Liver (tissue), 9 donors: Measurements from ENCODE around the gene TBC1D16. TPM values are rescaled to one million over a fixed set of nuclear protein-coding genes. Genes with fewer than 3 reads are reported as not detected.

ENCODE experiments used
- DNase-seq: peaks from one replicate; pipeline ENCODE4 v3.0.0-alpha.2; 2017; ENCODE audit warnings: low spot score
- H3K27ac ChIP-seq, 2 donors: one replicate each; pipeline ENCODE4 v1.7.0; 2013; ENCODE audit warnings: inconsistent platforms in 2 of 2, low read length in 2 of 2, control low read depth in 1 of 2, low read depth in 1 of 2, mild to moderate bottlenecking in 1 of 2
- H3K27me3 ChIP-seq, 4 donors: one replicate each; pipeline versions ENCODE4 v1.6.1 to v1.7.0; 2013; ENCODE audit warnings: low read length in 3 of 4, inconsistent platforms in 1 of 4, mild to moderate bottlenecking in 1 of 4, moderate library complexity in 1 of 4; ENCODE audit not compliant: control insufficient read depth in 4 of 4, insufficient read depth in 4 of 4
- H3K36me3 ChIP-seq, 4 donors: one replicate each; pipeline versions ENCODE4 v1.6.1 to v1.7.0; 2013; ENCODE audit warnings: low read length in 3 of 4, mild to moderate bottlenecking in 3 of 4, low read depth in 1 of 4, moderate library complexity in 1 of 4; ENCODE audit not compliant: control insufficient read depth in 4 of 4, insufficient read depth in 3 of 4
- H3K4me1 ChIP-seq, 4 donors: one replicate each; pipeline versions ENCODE4 v1.6.1 to v1.7.0; 2013; ENCODE audit warnings: low read length in 3 of 4, mild to moderate bottlenecking in 3 of 4, moderate library complexity in 1 of 4; ENCODE audit not compliant: control insufficient read depth in 4 of 4, insufficient read depth in 4 of 4
- H3K4me3 ChIP-seq, 3 donors: one replicate each; pipeline versions ENCODE4 v1.6.1 to v1.7.0; 2013; ENCODE audit warnings: low read length in 3 of 3, control low read depth in 1 of 3, low read depth in 1 of 3, mild to moderate bottlenecking in 1 of 3
- H3K9ac ChIP-seq, 2 donors: one replicate each; pipeline ENCODE4 v1.7.0; 2013; ENCODE audit warnings: low read length in 2 of 2, mild to moderate bottlenecking in 2 of 2, moderate library complexity in 2 of 2, control low read depth in 1 of 2, low read depth in 1 of 2
- H3K9me3 ChIP-seq, 4 donors: one replicate each; pipeline versions ENCODE4 v1.6.1 to v1.7.0; 2013; ENCODE audit warnings: low read length in 3 of 4; ENCODE audit not compliant: control insufficient read depth in 4 of 4
- ATF3 ChIP-seq: IDR thresholded peaks from 2 replicates; pipeline ENCODE4 v1.6.1; 2016; ENCODE audit warnings: antibody characterized with exemption
- EGR1 ChIP-seq, 2 donors: IDR thresholded peaks; 2 replicates each; pipeline ENCODE4 v1.6.1; 2016 to 2018; ENCODE audit warnings: antibody characterized with exemption in 2 of 2, low read depth in 2 of 2
- FOXA1 ChIP-seq: IDR thresholded peaks from 2 replicates; pipeline ENCODE4 v1.6.1; 2016; ENCODE audit warnings: antibody characterized with exemption
- FOXA2 ChIP-seq: IDR thresholded peaks from 2 replicates; pipeline ENCODE4 v1.6.1; 2016; ENCODE audit warnings: antibody characterized with exemption
- HNF4A ChIP-seq, 2 donors: conservative IDR thresholded peaks; 2 replicates each; pipeline ENCODE4 v1.6.1; 2016; ENCODE audit warnings: antibody characterized with exemption in 2 of 2, mild to moderate bottlenecking in 2 of 2
- JUND ChIP-seq, 2 donors: IDR thresholded peaks; 2 replicates each; pipeline ENCODE4 v1.6.1; 2016; ENCODE audit warnings: antibody characterized with exemption in 2 of 2
- MAX ChIP-seq: IDR thresholded peaks from 2 replicates; pipeline ENCODE4 v1.6.1; 2016; ENCODE audit warnings: antibody characterized with exemption
- NR2F2 ChIP-seq: IDR thresholded peaks from 2 replicates; pipeline ENCODE4 v1.6.1; 2016; ENCODE audit warnings: antibody characterized with exemption
- REST ChIP-seq: IDR thresholded peaks from 2 replicates; pipeline ENCODE4 v1.6.1; 2016; ENCODE audit warnings: antibody characterized with exemption, mild to moderate bottlenecking
- RXRA ChIP-seq, 2 donors: IDR thresholded peaks; 2 replicates each; pipeline ENCODE4 v1.6.1; 2017 to 2018; ENCODE audit warnings: antibody characterized with exemption in 2 of 2, mild to moderate bottlenecking in 1 of 2
- SP1 ChIP-seq: IDR thresholded peaks from 2 replicates; pipeline ENCODE4 v1.6.1; 2018; ENCODE audit warnings: antibody characterized with exemption, mild to moderate bottlenecking
- TAF1 ChIP-seq: conservative IDR thresholded peaks from 2 replicates; pipeline ENCODE4 v1.6.1; 2016; ENCODE audit warnings: antibody characterized with exemption, mild to moderate bottlenecking
- YY1 ChIP-seq: IDR thresholded peaks from 2 replicates; pipeline ENCODE4 v1.6.1; 2016; ENCODE audit warnings: antibody characterized with exemption, mild to moderate bottlenecking
- WGBS: extraction: QIAGEN DNeasy Blood & Tissue Kit; methylation state at CpG from one replicate; pipeline ENCODE4 v1.1.7; 2013; 5-methylcytosine and 5-hydroxymethylcytosine counted together
- polyA plus RNA-seq, 2 donors: library from polyadenylated mRNA; stranded (reverse) in 1 of 2; unstranded in 1 of 2; fragments of 200-250 nt in 1 of 2; fragments of >200 nt in 1 of 2; fragmentation: Nextera tagmentation in 1 of 2; extraction: Ambion mirVana in 1 of 2; gene quantifications; one replicate each; pipeline versions ENCODE4 v1.2.1 to v1.2.3, GENCODE V29; 2013 to 2015
- total RNA-seq, 2 donors: library from RNA; depleted of rRNA; stranded (reverse); fragments of >200 nt; gene quantifications; one replicate each; pipeline ENCODE4 v1.2.3, GENCODE V29; 2014
- TF ChIP-seq, protein P1 (sequence below): IDR thresholded peaks from 2 replicates; pipeline ENCODE4 v1.6.1; 2016; ENCODE audit warnings: antibody characterized with exemption
- donor health status: healthy.
- donor health status: healthy.
- donor health status: healthy.
- donor health status: healthy.
- donor health status: healthy.

TBC1D16 gene
- total and polyA plus RNA-seq, 4 donors = 3.4 to 29.5 (median 4.7) TPM

GRCh38 chr17:79888811-79889634 lies 146.6 kb downstream of the TBC1D16 start:
- H3K36me3 ChIP-seq = no peaks in the 10 kb centered on the region
- TF ChIP-seq NR2F2 = no peak
- TF ChIP-seq YY1 = peak; percentile 40
- TF ChIP-seq TAF1 = no peak
- peak; percentile 54 to 76 for TF ChIP-seq JUND (IDR thresholded peaks at IDR 0.05)
- peak in 1 of 2 donors; percentile 69 for TF ChIP-seq RXRA (IDR thresholded peaks at IDR 0.05)
- no peak for TF ChIP-seq ATF3
- TF ChIP-seq SP1 = peak; percentile 17
- TF ChIP-seq HNF4A (conservative IDR thresholded peaks at IDR 0.05) = peak; percentile 63 to 82
- TF ChIP-seq FOXA1 = no peak
- H3K9me3 ChIP-seq = no peaks in the 10 kb centered on the region
- 85% methylated on average over 22 of the region's 22 CpGs for WGBS
- no peak overlapping the region for H3K9ac ChIP-seq
- H3K27me3 ChIP-seq = no peaks in the 10 kb centered on the region
- peak overlapping the region; percentile 12 to 34 for H3K27ac ChIP-seq
- DNase-seq = no peak
- peaks cover 0 to 6% (median 5%) of the 10 kb centered on the region in 4 donors for H3K4me1 ChIP-seq
- no peak overlapping the region for H3K4me3 ChIP-seq

DNA sequence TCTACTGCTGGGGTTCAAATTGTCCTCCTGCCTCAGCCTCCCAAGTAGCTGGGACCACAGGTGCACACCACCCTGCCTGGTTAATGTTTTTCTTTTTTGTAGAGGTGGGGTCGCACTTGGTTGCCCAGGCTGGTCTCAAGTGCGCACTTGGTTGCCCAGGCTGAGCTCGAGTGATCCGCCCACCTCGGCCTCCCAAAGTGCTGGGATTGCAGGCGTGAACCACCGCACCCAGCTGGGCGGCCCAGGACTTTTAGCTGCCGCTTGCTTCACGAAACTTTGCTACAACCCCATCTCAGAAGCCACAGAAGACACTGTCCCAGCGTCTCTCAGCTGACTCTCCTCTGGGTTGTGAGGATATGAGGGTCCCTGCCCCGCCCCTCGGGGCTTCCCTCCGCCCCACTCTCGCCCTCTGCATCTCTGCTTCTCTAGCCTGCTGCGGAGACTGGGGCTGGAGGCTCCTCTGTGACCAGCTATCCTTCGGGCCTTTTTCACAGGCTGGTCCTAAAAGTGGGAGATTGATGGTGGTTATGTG lies 147.6 kb downstream of the TBC1D16 start:
- Histone ChIP-seq H3K4me1 (peaks cover 0 to 6% (median 5%) of the 10 kb centered on the region in 4 donors), H3K4me3 (no peak overlapping the region), H3K9me3 (no peaks in the 10 kb centered on the region), H3K27me3 (no peaks in the 10 kb centered on the region), H3K36me3 (no peaks in the 10 kb centered on the region), H3K27ac (no peak overlapping the region), H3K9ac (no peak overlapping the region)
- DNase-seq = no peak
- TF ChIP-seq TAF1 = no peak
- TF ChIP-seq, protein P1, sequence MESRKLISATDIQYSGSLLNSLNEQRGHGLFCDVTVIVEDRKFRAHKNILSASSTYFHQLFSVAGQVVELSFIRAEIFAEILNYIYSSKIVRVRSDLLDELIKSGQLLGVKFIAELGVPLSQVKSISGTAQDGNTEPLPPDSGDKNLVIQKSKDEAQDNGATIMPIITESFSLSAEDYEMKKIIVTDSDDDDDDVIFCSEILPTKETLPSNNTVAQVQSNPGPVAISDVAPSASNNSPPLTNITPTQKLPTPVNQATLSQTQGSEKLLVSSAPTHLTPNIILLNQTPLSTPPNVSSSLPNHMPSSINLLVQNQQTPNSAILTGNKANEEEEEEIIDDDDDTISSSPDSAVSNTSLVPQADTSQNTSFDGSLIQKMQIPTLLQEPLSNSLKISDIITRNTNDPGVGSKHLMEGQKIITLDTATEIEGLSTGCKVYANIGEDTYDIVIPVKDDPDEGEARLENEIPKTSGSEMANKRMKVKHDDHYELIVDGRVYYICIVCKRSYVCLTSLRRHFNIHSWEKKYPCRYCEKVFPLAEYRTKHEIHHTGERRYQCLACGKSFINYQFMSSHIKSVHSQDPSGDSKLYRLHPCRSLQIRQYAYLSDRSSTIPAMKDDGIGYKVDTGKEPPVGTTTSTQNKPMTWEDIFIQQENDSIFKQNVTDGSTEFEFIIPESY = no peak
- no peak for TF ChIP-seq HNF4A (conservative IDR thresholded peaks at IDR 0.05)
- TF ChIP-seq FOXA2 = no peak
- no peak for TF ChIP-seq EGR1 (IDR thresholded peaks at IDR 0.05; ENCODE audit: low read depth in 2 of 2)
- no peak for TF ChIP-seq JUND (IDR thresholded peaks at IDR 0.05)
- TF ChIP-seq YY1 = no peak
- TF ChIP-seq ATF3 = no peak
- TF ChIP-seq REST = no peak
- TF ChIP-seq MAX = no peak
- TF ChIP-seq RXRA (IDR thresholded peaks at IDR 0.05) = no peak
- 91% methylated on average over 17 of the region's 17 CpGs for WGBS
